ENCODE results near the gene TAS2R4.

GRCh38 chr7:141737836-141738591 is 38.5 kb upstream of the TAS2R4 start, which contains the start of gene SSBP1:
- no peak for TF ChIP-seq EZH2 (IDR thresholded peaks at IDR 0.05; ENCODE audit: insufficient read depth, low read length)
- TF ChIP-seq CTCF (IDR thresholded peaks at IDR 0.05; ENCODE audit: insufficient read depth, low read depth, low read length) = peak; percentile 84

Measured in astrocyte (in vitro differentiated cells and primary cell).